Stimulated activated CD8-positive, alpha-beta memory T cell treated with anti-CD3 and anti-CD28 coated beads, Interleukin-12 subunit alpha, Interleukin-12 subunit beta, amount 100 ng/mL, for 1 hour (primary cell): ENCODE data around the gene TPSAB1.
"Not testable (repeated sequence)": the region's sequence is repeated elsewhere in the genome, so short reads cannot be mapped to it uniquely, and the experiment has no call there.

Experiments used
- DNase-seq: peaks from one replicate; pipeline ENCODE4 v3.0.0-alpha.2; 2020; ENCODE audit warnings: low read depth

TPSAB1 gene

DNA sequence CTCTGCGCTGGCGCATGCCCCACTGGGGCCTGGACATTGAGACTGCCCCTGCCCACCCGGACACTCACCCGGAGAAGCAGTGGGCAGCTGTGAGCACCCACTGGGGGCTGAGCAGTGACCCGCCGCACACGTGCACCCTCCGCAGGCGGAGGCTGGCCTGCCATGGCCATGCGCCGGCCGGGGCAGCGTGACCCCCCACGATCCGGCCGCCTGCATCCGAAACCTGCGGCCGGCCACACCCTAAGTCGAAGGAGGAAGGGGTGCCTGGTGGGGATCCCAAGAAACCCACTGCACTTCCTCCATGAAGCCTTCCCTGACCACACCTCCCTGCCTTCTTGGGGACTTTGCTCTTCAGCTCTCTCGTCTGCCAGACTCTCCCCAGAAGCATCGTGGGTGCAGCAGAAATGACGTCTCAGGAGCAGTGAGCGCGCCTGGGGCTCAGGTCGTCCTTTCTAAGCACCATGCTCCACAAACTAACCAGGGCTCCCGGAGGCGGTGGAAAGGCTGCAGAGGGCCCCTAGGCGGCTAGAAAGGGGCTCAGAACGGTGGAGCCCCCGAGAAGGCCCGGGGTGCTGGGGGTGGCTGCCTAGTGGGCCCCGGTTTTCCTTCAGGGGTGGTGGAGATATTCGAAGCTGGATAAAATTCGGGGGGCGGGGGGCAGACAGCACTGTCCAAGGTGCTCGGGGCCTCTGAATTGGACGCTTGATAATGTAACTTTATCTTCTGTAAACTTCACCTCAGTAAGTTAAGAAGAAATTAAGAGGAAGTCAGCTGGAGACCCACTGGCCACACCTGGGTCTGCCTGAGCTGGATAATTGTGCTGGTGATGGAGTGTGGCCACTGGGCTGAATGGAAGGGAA is 16.9 kb upstream of the TPSAB1 start:
- DNase-seq = no peak

DNA sequence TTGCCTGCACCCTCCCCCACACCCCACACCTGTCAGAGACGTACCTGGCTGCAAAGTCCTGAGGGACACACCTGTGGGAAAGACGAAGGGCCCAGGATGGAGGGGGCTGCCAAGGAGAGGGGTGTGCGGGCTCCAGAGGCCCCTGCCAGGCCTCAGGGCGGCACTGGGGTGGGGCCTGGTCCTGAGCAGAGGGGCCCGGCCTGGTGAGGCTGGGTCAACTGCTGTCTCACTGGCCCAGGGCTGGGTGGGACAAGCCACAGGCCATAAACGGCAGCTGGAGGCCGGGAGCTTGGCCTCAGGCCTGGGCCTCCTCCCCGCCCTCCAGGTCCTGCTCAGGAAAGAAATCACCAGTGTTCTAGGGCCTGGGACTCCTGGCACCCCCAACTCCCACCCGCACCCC is 15.9 kb upstream of the TPSAB1 start:
- no peak for DNase-seq

DNA sequence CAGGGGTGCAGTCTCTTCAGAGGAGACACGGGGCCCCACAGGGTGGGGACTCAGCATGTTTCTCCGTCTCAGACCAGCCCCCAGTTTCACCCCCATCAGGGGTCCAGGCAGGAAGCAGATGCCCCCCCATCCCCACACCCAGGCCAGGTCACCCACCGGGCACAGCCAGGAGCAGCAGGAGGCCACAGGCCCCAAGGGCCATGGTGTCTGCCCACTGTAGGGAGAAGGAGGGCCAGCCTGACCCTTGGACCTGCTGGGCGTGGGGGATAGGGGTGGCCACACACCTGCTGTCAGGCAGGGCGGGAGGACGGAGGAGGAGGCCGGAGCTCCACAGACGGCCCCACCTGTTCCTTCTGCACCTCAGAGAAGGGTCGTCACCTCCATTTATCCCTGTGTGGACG is 15.5 kb upstream of the TPSAB1 start, which contains the start of gene TPSG1:
TPSG1 (minus strand) TSS at position 218 of the 401 bp plus-strand sequence; CDS start at position 202, 16 bp downstream.
- DNase-seq = no peak

DNA sequence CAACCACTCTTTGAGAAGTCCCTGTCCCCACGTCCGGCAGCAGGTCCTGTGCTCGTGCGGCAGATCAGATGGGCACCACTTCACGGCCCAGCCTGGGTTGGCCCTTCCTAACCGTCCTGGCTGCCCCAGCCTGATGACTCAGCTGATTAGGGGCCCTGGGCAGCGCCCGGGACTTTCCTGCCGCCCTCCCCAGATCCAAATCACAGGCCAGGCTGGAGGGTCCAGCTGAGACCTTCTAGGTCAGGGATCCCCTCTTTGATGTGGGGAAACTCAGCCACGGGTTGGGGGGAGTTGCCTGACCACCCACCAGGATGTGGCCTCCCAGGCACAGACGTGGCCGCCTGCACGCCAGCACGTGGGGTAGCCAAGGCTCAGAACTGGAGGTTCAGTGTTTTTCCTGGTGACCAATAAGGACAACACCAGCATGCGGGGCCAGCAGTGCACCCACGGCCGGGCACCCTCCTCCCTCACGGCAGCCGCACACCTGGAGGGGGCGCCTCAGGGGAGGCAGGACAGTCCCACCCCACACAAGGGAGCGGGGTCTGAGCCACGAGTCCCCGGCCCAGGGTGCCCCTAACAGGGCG is 14.7 kb upstream of the TPSAB1 start:
- not testable (repeated sequence) for DNase-seq

GRCh38 chr16:1226692-1227091 is 13.8 kb upstream of the TPSAB1 start:
- not testable (repeated sequence) for DNase-seq

DNA sequence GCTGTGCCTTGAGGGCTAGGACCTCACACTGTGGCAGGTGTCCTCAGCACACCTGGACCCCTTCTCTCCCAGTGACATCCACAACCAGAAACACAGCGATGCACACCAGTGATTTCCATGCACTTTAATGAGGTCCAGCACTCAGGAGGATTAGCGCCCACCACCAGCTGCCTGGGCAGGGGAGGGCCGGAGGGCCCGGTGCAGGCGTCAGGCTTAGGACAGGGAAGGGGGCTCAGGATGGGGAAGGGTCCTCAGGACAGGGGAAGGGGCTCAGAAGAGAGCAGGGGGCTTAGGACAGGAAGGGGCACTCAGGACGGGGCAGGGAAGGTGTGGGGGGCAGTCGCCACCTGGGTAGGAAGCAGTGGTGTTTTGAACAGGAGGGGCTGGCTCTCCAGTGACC is 12.3 kb upstream of the TPSAB1 start:
- not testable (repeated sequence) for DNase-seq

GRCh38 chr16:1229476-1229875 is 11.0 kb upstream of the TPSAB1 start:
- DNase-seq = not testable (repeated sequence)

DNA sequence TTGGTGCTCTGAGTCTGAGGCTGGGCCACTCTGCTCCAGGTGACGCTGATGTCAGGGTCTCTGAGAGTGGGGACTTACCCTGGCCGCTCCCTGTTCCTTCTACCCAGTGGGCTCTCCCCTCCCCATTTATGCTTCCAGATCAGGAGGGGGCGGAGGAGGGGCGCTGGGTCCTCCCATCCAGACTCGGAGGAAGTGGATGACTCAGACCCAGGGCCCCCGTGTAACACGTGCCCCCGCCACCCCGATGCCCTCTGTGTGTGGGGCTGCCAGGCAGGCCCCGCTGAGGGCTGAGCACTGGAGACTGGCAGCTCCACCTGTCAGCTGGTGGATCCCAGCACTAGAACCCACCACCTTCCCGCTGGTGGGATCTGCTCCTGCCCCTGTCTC is 10.4 kb upstream of the TPSAB1 start, which contains the start of gene TPSB2:
TPSB2 (minus strand) TSS at position 101 of the 387 bp plus-strand sequence. CDS start 233 bp downstream, outside the sequence.
- DNase-seq = not testable (repeated sequence)

- DNase-seq = not testable (repeated sequence)
These were observed 9.9 kb upstream of the TPSAB1 start for GRCh38 chr16:1230471-1231212.

DNA sequence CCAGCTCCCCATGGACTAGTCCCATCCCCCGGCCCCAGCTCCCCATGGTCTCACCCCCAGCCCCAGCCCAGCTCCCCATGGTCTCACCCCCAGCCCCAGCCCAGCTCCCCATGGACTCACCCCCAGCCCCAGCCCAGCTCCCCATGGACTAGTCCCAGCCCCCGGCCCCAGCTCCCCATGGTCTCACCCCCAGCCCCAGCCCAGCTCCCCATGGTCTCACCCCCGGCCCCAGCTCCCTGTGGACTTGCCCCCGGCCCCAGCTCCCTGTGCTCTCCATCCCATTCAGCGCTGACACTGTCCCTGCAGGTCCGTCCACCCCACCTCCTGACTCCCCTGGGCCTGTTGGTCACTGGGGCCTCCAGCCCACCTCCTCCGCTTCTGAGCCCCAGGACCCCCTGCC is 9.2 kb upstream of the TPSAB1 start:
- not testable (repeated sequence) for DNase-seq

DNA sequence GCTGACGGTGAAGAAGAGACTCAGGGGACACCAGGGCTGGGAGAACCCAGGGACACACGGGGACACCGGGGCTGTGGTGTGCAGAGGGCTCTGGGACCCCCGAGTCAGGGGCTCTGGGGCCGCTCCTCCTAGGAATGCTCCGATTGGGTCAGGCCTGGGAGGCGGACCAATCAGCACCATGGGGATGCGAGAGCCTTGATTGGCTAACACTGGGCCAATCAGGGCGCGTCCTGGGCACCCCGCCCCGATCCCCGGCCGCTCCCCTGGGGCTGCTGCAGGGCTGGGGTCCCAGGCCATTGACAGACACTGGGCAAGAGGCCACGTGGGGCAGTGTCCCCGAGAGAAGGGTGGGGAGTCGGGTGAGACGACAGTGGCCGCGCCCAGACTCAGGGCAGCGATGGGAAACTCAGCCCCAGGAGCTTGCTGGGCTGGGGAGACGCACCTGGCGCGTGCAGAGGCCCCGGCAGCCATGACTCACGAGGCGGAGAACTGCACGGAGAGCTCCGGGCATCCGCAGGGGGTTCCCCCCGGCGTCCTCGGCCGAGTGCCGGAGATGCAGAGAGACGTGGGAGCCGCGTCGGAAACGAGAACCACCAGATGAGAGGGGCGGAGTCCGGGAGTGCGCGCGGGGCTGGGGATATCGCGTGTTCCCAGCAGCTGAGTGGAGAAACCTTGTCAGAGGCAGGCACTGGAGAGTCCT is 8.3 kb upstream of the TPSAB1 start:
- DNase-seq = not testable (repeated sequence)

DNA sequence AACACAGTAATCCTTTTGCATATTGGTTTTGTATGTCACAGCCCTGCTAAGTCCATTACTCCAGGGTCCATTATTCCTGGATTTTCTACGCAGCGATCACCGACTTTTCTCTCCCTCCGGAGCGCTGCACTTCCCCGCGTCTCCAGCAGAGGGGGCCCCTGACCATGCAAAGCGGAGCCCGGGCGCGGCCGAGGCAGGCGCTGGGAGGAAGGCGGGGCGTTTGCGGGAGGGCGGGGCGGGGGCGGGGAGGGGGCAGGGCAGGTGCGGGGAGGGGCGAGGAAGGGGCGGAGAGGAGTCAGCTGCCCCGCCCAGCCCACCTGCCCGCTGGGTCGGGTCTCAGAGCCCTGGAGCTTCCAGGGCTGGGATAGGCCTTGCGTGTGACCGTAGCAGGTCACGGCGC is 3.8 kb upstream of the TPSAB1 start:
- not testable (repeated sequence) for DNase-seq

DNA sequence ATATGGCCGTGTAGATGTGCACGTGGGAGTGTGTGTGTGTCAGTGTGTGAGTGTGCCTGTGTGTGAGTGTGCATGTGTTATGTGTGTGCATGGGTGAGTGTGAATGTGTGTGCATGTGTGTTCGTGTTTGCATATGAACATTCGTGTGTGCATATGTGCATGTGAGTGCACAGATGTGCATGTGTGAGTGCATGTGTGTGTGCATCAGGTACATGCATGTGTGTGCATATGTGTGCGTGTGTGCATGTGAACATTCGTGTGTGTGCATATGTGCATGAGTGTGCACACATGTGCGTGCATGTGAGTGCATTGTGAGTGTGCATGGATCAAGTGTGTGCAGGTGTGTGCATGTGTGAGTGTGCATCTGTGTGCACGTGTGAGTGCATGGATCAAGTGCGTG is 2.5 kb upstream of the TPSAB1 start:
- DNase-seq = no peak

- not testable (repeated sequence) for DNase-seq
These were observed 1.6 kb upstream of the TPSAB1 start for GRCh38 chr16:1238909-1239308.

- DNase-seq = not testable (repeated sequence)
These were observed 930 bp upstream of the TPSAB1 start for GRCh38 chr16:1239575-1239974.

- DNase-seq = not testable (repeated sequence)
These were observed 576 bp downstream of the TPSAB1 start for GRCh38 chr16:1241081-1241480.

DNA sequence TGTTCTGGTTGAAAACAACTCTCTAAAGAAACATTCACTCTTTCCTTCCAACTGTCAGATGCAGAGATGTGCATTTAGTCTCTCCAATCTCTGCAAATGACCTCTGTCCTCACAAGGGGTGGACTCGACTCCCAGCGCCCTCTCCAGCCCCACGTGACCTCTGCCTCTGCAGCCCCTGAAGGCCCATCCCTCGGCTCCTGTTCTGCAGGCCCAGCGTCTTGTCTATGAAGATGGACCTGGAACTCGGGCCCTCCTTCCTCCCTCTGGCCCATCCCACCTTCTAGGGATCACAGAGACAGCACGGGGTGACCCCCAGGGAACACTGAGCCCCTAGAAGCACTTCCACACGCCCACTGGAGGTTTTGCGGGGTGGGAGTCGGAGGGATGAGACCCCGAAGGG is 2.9 kb downstream of the TPSAB1 start:
- DNase-seq = not testable (repeated sequence)

DNA sequence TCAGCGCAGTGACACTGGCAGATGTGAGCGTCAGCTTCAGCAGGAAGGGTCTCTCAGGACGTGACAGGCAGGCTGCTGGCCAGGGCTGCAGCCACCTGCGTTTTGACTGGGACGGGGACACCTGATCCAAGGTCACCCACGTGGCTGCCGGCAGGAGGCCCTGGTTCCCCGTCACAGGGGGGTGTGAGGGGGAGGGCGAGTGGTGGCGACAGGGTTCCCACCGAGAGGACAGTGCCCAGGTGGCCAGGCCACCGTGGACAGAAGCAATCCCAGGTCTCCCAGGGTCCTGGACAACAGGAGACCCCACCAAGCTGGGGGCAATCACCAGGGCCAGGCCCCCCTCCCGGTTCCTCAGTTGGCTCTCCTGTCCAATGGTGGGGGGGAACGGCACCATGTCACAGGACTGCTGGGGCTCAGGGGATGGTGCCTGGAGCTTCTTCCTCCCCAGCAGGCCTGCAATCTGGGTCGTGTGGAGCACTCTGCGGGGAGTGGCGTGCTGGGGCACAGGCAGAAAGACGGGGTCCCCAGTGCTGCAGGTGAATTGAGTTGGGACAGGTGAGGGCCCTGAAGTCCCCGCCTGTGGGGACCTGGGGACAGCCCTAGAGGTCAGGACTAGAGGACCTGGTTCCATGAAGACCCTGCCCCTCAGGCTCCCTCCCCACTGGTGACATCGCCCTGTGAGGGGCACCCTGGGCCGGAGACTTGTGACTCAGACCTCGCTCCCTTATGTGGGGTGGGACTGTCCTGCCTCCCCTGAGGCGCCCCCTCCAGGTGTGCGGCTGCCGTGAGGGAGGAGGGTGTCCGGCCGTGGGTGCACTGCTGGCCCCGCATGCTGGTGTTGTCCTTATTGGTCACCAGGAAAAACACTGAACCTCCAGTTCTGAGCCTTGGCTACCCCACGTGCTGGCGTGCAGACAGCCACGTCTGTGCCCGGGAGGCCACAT is 3.7 kb downstream of the TPSAB1 start:
- DNase-seq = not testable (repeated sequence)

DNA sequence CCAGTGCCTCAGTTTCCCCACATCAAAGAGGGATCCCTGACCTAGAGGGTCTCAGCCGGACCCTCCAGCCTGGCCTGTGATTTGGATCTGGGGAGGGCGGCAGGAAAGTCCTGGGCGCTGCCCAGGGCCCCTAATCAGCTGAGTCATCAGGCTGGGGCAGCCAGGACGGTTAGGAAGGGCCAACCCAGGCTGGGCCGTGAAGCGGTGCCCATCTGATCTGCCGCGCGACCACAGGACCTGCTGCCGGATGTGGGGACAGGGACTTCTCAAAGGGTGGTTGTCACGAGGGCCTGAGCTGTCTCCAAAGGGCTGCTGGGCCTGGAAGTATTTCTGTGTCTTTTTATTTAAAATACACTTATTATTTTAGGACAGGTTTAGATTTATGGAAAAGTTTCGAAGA is 4.4 kb downstream of the TPSAB1 start:
- no peak for DNase-seq

DNA sequence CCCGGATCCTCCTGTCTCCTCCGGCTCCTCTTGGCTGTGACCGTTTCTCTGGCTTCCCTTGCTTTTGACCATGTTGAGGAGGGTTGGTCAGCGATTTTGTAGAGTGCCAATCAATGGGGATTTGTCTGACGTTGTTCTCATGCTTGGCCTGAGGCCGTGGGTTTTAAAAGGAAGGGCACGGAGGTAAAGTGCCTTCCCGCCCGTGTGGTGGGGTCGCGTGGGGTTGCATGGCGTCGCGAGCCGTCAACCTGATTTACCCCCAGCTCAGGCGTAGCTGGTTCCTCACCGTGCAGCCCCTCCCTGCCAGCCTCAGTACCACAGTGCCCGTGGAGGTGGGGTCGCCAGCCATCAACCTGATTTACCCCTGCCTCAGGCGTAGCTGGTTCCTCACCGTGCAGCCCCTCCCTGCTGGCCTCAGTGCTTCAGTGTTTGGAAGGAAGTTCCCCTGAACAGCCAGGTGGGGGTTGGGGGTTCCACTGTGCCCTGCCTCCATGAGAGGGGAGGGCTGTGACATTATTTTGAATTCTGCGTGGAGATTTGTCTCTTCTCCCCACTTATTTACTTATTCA is 5.0 kb downstream of the TPSAB1 start:
- DNase-seq = no peak
